Adrenal gland (tissue), 5 donors: ENCODE measurements around the gene ANTXR2.

Experiments used
- POLR2A ChIP-seq, 2 donors: fragments of 450-650 bp; IDR thresholded peaks; one replicate each; pipeline ENCODE4 v1.6.1; 2017; ENCODE audit warnings: antibody characterized with exemption in 2 of 2, mild to moderate bottlenecking in 2 of 2, moderate library complexity in 1 of 2
- TF ChIP-seq, protein P1 (sequence below), 6 experiments: fragments of 450-650 bp in 4 of 6; fragments of 200-600 bp in 2 of 6; sonication (generic) in 1 of 6; IDR thresholded peaks; 1 replicate in 5 of 6; 2 replicates in 1 of 6; pipeline versions ENCODE4 v1.5.1 to v1.8.0; 2016 to 2021; ENCODE audit warnings: antibody characterized with exemption in 6 of 6, mild to moderate bottlenecking in 2 of 6, moderate library complexity in 1 of 6
- donor health status: DM: no; HTN: no; CAD: no.

DNA sequence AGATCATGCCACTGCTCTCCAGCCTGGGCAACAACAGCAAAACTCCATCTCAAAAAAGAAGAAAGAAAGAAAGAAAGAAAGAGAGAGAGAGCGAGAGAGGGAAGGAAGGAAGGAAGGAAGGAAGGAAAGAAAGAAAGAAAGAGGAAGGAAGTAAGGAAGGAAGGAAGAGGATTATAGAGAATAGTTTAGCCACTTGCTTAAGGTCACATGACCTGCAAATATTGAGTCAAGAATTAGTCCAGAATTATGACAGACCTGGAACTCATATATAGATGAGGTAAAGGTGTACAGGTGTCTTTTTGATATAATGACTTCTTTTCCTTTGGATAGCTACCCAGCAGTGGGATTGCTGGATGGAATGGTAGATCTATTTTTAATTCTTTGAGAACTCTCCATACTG is 25.6 kb upstream of the ANTXR2 start:
- TF ChIP-seq POLR2A (IDR thresholded peaks at IDR 0.05) = no peak
- TF ChIP-seq, protein P1, sequence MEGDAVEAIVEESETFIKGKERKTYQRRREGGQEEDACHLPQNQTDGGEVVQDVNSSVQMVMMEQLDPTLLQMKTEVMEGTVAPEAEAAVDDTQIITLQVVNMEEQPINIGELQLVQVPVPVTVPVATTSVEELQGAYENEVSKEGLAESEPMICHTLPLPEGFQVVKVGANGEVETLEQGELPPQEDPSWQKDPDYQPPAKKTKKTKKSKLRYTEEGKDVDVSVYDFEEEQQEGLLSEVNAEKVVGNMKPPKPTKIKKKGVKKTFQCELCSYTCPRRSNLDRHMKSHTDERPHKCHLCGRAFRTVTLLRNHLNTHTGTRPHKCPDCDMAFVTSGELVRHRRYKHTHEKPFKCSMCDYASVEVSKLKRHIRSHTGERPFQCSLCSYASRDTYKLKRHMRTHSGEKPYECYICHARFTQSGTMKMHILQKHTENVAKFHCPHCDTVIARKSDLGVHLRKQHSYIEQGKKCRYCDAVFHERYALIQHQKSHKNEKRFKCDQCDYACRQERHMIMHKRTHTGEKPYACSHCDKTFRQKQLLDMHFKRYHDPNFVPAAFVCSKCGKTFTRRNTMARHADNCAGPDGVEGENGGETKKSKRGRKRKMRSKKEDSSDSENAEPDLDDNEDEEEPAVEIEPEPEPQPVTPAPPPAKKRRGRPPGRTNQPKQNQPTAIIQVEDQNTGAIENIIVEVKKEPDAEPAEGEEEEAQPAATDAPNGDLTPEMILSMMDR (IDR thresholded peaks at IDR 0.05) = no peak
